DND-41 (cell line): ENCODE results near the gene PRKCB.

ENCODE experiments used
- ATAC-seq: fragments of 200-7000 bp; cut with Tn5 transposase; 3 replicates; pipeline ENCODE4 v1.9.1; 2021; ENCODE audit warnings: low read depth; ENCODE audit not compliant: insufficient read depth
- DNase-seq: peaks from one replicate; pipeline ENCODE4 v3.0.0-alpha.2; 2020
- H2AFZ ChIP-seq: 2 replicates; pipeline ENCODE4 v1.6.0; 2012; ENCODE audit warnings: low read depth, low read length
- H3K27ac ChIP-seq: 2 replicates; pipeline ENCODE4 v1.5.1; 2012; ENCODE audit warnings: low read length, inconsistent platforms
- H3K27me3 ChIP-seq: fragments of 200-600 bp; sonication (generic); 2 replicates; pipeline ENCODE4 v1.6.0; 2012; ENCODE audit warnings: low read length, mild to moderate bottlenecking, inconsistent platforms; ENCODE audit not compliant: insufficient read depth, poor library complexity
- H3K36me3 ChIP-seq: 2 replicates; pipeline ENCODE4 v1.5.1; 2012; ENCODE audit warnings: low read length, inconsistent platforms; ENCODE audit not compliant: insufficient read depth
- H3K4me1 ChIP-seq: 2 replicates; pipeline ENCODE4 v1.5.1; 2012; ENCODE audit warnings: mild to moderate bottlenecking, low read length; ENCODE audit not compliant: insufficient read depth
- H3K4me2 ChIP-seq: 2 replicates; pipeline ENCODE4 v1.6.0; 2012; ENCODE audit warnings: mild to moderate bottlenecking, moderate library complexity, low read length, inconsistent platforms; ENCODE audit not compliant: insufficient read depth
- H3K4me3 ChIP-seq, 2 experiments: fragments of 200-600 bp in 1 of 2; shearing (Covaris generic) in 1 of 2; 2 replicates each; pipeline ENCODE4 v1.5.1; 2012 to 2016; ENCODE audit warnings: inconsistent platforms in 2 of 2, low read length in 2 of 2, mild to moderate bottlenecking in 2 of 2, low read depth in 1 of 2, moderate library complexity in 1 of 2
- H3K79me2 ChIP-seq: 2 replicates; pipeline ENCODE4 v1.6.0; 2012; ENCODE audit warnings: low read length, inconsistent platforms; ENCODE audit not compliant: insufficient read depth
- H3K9ac ChIP-seq: 2 replicates; pipeline ENCODE4 v1.6.0; 2012; ENCODE audit warnings: low read depth, mild to moderate bottlenecking, inconsistent platforms, low read length, moderate library complexity
- H3K9me3 ChIP-seq: 2 replicates; pipeline ENCODE4 v1.5.1; 2012; ENCODE audit warnings: low read length, moderate library complexity, mild to moderate bottlenecking, inconsistent platforms; ENCODE audit not compliant: insufficient read depth, severe bottlenecking
- H4K20me1 ChIP-seq: 2 replicates; pipeline ENCODE4 v1.6.0; 2012; ENCODE audit warnings: low read length; ENCODE audit not compliant: insufficient read depth
- EZH2 ChIP-seq: IDR thresholded peaks from 3 replicates; pipeline ENCODE4 v1.6.1; 2012; ENCODE audit warnings: borderline replicate concordance, low read depth, mild to moderate bottlenecking, moderate library complexity, low read length, inconsistent platforms; ENCODE audit not compliant: severe bottlenecking
- TF ChIP-seq, protein P1 (sequence below): IDR thresholded peaks from 2 replicates; pipeline ENCODE4 v1.5.1; 2012; ENCODE audit warnings: borderline replicate concordance, low read length, moderate library complexity, mild to moderate bottlenecking; ENCODE audit not compliant: poor library complexity, severe bottlenecking; ENCODE audit errors: extremely low read depth

Gene PRKCB

DNA sequence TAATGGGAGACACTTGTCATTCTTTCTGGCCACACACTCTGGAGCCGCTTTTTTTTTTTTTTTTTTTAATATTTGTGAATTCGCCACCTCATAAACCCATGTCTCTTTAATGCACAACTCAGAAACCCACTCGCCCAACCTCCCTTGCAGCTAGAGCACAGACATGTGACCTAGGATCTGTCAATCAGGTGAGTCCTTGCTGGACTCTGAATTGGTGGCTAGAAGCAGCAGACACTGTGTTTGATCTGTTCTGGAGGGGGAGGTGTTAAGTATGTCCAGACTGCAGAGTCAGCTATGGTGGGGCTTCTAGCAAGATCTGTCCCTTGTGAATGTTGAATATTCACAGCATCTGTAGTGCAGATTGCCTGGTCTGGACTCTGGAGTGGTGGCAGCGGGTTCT lies 112.1 kb downstream of the PRKCB start:
- Histone ChIP-seq H3K4me2 (no peak overlapping the region), H3K4me1 (peaks cover 47% of the 10 kb centered on the region), H4K20me1 (no peaks in the 10 kb centered on the region)

GRCh38 chr16:23948949-23949411 lies 113.2 kb downstream of the PRKCB start:
- Histone ChIP-seq H3K9ac (no peak overlapping the region), H4K20me1 (no peaks in the 10 kb centered on the region), H3K9me3 (no peaks in the 10 kb centered on the region), H3K36me3 (no peaks in the 10 kb centered on the region), H3K27me3 (no peaks in the 10 kb centered on the region), H3K27ac (peak overlapping the region; percentile 92), H3K4me1 (peaks cover 54% of the 10 kb centered on the region), H3K4me3 (no peak overlapping the region), H3K4me2 (no peak overlapping the region), H3K79me2 (peaks cover 44% of the 10 kb centered on the region), H2AFZ (no peak overlapping the region)
- no peak for DNase-seq
- no peak for ATAC-seq
- TF ChIP-seq EZH2 = no peak
- TF ChIP-seq, protein P1, sequence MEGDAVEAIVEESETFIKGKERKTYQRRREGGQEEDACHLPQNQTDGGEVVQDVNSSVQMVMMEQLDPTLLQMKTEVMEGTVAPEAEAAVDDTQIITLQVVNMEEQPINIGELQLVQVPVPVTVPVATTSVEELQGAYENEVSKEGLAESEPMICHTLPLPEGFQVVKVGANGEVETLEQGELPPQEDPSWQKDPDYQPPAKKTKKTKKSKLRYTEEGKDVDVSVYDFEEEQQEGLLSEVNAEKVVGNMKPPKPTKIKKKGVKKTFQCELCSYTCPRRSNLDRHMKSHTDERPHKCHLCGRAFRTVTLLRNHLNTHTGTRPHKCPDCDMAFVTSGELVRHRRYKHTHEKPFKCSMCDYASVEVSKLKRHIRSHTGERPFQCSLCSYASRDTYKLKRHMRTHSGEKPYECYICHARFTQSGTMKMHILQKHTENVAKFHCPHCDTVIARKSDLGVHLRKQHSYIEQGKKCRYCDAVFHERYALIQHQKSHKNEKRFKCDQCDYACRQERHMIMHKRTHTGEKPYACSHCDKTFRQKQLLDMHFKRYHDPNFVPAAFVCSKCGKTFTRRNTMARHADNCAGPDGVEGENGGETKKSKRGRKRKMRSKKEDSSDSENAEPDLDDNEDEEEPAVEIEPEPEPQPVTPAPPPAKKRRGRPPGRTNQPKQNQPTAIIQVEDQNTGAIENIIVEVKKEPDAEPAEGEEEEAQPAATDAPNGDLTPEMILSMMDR = no peak

More for the DNA sequence above, 112.1 kb downstream of the PRKCB start:
- peaks cover 35% of the 10 kb centered on the region for H3K79me2 ChIP-seq
- no peaks in the 10 kb centered on the region for H3K36me3 ChIP-seq
- no peaks in the 10 kb centered on the region for H3K27me3 ChIP-seq
- no peak for TF ChIP-seq EZH2
- TF ChIP-seq, protein P1 = no peak
- H3K9me3 ChIP-seq = no peaks in the 10 kb centered on the region
- DNase-seq (no peak), ATAC-seq (no peak)
- H3K9ac ChIP-seq = no peak overlapping the region
- no peak overlapping the region for H3K4me3 ChIP-seq
- no peak overlapping the region for H2AFZ ChIP-seq
- peak overlapping the region; percentile 41; the same call in 1 of the 2 replicates for H3K27ac ChIP-seq

GRCh38 chr16:23949630-23950290 lies 114.0 kb downstream of the PRKCB start:
- Histone ChIP-seq H3K27ac (peak overlapping the region; percentile 92), H3K4me2 (peak overlapping the region; percentile 57)

More at GRCh38 chr16:23949630-23950290, 114.0 kb downstream of the PRKCB start:
- Histone ChIP-seq H4K20me1 (no peaks in the 10 kb centered on the region), H3K9ac (peak overlapping the region; percentile 48), H3K27me3 (no peaks in the 10 kb centered on the region), H3K9me3 (no peaks in the 10 kb centered on the region), H2AFZ (no peak overlapping the region), H3K4me3 (no peak overlapping the region), H3K36me3 (no peaks in the 10 kb centered on the region), H3K4me1 (peaks cover 54% of the 10 kb centered on the region), H3K79me2 (peaks cover 49% of the 10 kb centered on the region)
- DNase-seq = peak; percentile 92
- peak; percentile 85 for ATAC-seq
- TF ChIP-seq, protein P1 = no peak
- TF ChIP-seq EZH2 = no peak
